NOMO-1 treated with DMSO at 0.1 percent for 48 hours (cell line): ENCODE measurements around the gene IGDCC3.

Source experiments
- DNase-seq: peaks from one replicate; lab custom pipeline; 2025; ENCODE audit not compliant: unreplicated experiment; lab: John Stamatoyannopoulos, UW

Gene IGDCC3

DNA sequence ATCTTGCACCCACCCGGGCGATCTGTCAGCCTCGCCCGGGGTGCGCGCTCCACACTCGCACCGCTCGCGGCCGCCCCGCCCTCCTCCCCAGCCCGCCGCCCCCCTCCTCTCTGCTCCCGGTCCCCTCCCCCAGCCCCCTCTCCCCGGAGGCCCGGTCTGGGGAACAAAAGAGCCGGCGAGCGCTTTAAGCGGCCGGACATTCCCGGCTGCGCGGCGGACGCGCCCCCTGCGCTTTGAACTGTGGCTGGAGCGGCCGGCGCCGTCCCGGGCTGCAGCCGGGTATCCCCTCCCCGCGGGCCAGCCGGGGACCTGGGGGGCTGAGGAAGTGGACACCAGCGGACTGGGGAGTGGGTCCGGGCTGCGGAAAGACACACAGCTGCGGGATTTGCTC lies at the start of gene IGDCC3:
Gene IGDCC3 (minus strand): TSS at position 27 of the 391 bp plus-strand sequence. CDS start 214 bp downstream, outside the sequence.
- no peak for DNase-seq

DNA sequence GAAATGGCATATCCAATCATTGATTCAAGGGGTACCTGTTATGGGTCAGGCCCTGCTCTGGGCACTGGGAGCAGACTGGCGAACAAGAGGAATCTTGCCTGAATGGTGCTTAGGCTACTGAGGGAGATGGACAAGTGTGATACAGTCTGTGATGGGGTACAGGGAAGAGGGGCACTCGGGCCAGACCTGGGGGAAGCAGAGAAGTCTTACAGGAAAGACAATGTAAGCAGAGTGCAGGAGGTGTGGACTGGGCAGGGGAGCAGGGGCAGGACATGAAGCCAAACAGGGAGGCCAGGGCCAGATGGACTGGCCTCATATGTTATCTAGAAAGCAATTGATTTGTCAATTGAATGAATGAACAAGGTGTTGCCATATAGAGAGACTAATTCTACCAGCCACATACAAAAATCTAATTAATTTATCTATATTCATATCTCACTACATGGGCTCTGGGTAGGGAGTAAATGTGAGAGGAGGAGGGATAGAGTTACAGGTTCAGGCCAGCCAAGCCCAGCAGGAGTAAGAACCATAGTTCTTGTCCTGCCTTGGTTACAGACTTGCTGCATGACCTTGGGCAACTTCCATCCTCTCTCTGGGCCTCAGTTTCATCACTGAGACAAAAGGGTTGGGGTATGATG lies 48.5 kb upstream of the IGDCC3 start:
- DNase-seq = no peak

DNA sequence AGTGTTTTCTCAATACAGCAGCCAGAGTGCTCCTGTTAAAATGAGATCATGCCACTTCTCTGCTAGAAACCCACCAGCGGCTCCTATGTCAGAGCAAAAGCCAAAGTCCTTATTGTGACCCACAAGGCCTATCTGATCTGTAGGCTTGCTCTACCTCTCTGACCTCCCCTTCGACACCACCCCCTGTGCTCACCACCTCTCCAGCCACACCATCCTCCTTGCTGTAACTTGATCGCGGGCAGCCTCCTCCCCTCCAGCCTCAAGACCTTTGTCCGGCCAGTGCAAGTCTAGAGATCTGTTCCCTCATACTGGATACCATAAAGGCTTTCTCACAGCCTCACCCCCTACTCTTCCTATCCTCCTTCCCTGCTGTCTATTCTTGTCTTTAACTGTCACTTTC lies 46.9 kb upstream of the IGDCC3 start:
- no peak for DNase-seq

DNA sequence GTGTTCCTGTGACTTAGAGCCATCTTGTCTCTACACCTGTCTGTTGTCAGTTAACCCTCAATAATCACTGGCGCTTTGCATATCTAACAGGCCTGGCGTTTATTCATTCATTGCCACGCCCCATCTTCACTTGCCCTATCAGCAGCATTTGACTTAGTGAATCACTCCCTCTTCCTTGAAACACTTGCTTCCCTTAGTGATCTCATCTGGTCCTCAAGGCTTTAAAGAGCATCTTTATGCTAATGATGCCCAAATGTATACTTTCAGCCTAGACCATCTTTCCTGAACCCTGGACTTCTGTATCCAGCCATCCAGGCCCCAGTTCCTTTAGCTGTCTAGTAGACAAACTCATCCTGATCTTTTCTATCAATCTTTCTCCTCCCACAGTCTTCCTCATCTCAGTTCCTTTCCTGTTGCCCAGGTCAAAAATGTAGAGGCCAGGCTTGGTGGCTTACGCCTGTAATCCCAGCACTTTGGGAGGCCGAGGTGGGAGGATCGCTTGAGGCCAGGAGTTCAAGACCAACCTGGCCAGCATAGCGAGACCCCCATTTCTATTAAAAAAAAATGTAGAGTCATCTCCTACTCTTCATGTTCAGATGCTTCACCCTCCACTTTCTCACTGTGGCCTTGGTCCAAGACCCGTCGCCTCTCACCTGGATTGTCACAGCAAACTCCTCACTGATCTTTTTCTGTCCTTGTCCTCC lies 46.3 kb upstream of the IGDCC3 start:
- no peak for DNase-seq

DNA sequence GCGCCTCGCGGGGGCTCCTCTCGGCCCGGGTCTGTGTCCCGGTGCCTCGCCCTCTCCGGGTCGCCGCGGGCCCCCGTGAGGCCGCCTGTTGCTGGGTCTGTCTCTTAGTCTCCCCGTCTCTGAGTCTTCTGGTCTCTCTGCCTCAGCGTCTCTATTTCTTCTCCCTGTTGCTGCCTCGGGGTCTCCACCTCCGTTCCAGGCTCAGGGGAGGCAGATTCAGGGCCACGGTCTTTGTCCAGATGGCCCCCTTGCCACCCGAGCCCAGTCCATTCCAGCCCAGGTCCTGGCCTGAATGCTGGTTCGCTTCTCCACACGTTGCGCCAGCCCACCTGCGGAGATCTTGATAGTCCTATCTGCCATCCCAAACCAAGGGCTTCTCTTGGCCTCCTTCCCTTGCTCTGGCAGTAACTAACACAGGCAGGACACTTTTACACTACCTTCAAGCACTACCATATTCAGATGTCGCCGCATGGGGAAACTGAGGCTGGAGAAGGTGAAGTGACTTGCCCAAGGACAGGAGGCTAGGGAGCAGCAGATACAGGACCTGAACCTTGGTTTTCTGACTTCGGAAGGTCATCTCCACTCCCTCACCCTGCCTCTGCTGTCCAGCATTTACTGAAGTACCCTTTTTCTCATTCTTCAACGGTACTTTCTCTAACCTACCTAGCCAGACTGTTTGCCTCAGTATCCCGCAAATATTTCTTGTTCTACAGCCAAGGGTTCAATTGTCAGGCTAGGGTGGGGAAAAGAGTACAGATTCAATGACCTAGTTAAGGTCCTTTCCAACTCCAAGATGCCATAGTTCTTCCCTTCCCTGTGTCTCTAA lies 45.6 kb upstream of the IGDCC3 start:
- DNase-seq = no peak

DNA sequence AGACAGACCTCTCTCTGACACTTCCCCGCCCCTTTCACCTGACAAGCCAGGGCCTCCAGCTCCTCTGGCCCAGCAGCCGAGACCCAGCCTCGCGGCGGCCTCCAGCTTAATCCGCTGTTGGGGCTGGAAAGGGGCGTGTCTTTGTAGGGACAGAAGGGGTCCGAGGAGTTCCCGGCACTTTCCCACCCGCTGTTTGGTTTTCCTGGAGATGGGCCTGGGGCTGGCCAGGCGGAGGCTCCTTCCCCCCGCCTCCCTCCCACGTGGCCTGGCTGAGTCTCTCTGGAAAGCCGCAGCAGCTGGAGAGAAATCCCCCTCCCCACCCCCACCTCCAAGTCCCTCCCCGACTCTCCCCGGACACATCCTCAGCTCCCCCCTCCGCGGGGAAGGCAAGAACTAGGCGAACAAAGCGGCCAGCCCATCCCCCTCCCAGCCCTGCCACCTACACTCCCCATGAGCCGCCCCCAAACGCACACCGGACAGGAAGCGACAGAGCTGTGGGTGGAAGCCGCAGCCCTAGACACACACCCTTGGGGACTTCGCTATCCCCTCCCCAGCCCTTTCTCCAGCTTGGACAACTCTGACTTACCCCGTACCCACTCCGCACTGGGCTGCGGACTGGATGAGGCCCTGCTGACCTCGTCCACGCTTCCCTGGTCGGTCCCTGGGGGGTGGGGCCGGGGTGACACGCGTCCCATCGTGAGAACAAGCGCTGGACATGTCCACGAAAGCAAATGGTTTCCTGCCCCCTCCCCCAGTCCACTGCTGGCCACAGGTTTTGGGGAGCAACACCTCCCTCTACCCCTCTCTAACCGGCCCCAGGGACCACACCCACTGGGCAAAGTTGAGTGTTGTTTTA lies 43.8 kb upstream of the IGDCC3 start:
- DNase-seq = no peak

DNA sequence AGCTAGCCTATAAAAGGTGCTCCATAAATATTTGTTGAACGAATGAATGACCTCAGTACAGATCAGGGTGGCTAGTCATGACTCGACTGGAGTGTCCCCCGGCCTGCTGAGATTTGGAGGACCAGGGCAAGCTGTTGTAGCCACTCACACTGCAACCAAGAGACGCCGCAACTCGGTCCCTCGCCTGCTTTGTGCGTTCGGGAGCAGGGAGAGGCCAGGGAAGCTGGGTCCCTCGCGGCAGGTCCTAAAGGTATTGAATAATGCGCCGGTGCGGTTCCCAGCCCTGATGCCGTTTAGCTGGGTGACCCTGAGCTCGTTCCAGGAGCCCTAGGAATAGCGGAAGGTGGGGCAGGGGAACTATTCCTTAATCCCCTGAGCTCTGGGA lies 43.2 kb upstream of the IGDCC3 start:
- no peak for DNase-seq

DNA sequence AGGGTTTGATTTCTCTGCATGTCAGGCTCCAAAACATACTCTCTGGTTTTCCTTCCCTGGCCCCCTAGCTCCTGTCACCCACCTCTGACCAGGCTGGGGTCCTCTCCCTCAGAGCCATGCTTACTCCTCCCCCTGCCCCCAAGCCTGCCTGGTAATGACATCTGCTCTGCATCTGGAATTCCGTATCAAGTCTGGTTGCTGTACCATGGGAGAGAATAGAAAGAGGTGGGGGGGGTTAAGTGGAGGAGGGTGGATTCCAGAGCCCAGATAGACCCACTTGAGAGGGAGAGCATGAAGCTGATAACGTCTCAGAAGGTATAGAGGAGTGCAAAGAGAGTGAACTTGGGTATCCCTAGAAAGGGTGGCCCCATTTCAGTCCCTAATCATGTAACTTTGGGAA lies 40.8 kb upstream of the IGDCC3 start:
- no peak for DNase-seq

DNA sequence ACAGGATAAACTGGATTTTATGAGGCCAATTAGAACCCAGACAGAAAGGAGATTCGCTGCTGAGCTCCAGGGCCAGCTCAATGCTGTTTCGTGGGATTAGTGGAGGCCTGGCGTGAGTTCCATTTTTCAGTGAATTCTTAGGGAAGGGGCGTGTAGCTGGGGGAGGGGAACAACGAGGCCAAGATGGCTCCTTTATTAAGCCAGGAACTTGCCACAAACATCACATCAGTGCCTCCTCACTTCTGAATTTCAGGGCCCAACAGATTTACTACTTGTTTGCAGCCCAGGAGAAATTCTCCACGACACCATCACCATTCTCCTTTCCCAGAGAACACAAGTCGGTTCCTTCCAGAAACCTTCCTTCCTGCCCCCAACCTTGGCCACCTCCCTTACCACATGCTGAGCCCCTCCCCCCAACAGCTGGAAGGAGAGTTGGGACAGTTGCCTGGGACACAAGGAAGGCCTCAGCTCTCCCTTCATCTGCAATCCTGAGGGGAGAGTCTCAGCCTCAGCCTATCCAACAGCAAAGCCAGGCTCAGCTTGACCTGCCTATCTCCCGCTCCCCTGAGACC lies 39.1 kb upstream of the IGDCC3 start:
- no peak for DNase-seq

DNA sequence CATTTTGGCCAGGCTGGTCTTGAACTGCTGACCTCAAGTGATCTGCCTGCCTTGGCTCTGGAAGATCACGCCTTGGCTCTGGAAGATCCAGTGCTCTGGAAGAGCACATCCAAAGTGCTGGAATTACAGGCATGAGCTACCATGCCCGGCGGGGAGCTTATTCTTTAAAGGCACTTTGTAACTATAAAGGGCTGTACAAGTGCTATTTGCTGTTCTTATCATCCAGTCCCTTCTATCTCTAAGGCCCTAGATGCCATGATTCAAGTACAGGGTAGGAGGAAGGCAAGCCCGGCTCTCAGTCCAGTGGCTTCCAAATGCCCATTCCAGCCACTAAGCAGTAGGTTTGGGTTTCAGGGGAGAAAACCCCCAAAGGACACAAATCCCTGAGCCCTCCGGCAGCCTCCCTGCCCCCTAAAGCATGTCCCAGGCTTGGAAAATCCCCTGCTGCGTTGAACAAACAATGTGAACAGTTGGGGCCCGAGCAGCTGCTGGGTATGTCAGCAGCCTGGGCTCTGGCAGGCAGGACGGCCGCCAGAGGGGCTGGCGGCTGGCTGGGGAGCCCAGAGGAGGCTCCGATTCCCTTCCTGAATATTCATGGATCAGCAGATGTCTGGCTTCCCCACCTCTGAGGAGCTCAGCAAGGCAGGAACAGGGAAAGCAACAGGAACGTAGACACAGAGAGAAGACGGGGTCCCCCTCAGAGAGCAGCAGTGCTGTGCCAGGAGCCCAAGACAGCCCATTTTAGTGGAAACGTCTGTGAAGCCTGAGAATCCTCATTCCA lies 37.2 kb upstream of the IGDCC3 start:
- no peak for DNase-seq

DNA sequence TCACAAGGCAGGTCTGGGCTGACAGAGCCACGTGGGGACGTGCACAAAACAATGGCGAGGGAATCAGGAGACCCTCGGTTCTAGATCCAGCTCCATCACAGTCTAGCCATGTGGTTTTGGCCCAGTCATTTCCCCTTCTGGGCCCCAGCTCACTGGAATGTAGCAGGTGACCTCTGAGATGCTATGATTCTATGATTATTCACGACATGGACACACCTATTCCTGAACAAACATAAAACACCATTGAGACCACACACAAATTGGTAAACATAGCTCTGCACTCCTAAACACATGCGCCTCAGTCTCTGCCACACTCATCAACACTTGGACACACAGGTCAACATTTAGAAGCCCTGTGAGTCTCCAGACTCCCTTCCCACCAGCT lies 36.0 kb upstream of the IGDCC3 start:
- DNase-seq = no peak

DNA sequence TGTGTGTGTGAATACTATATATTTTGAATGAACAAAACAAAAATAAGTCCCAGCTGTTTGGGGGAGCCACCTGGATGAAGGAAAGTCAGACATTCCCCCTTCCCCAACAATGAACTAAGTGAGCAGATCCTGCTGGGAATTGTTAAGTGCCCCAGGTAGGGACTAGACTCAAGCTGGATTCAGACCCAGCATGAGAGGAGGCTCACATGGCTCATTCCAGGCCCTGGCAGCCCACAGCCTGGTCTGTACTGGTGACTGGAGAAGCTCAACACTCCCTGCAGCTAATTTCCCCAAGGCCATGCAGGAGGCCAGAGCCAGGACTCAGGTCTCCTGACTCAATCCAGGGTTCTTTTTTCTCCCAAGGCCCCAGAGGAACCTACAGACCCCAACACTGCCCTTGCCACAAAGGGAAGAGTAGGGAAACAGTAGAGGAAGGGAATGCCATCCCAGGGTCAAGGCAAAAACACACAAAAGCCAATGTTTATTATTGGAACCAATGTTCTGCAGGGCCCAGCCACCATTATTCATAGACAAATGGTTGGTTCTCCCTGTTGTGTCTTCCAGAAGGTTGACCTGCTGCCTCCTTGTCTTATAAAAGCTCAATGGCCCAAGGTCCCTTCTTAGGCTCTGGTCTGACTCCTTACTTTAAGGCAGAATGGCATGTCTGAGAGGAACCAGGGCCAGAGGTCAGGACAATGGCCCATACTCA lies 35.4 kb upstream of the IGDCC3 start:
- no peak for DNase-seq

DNA sequence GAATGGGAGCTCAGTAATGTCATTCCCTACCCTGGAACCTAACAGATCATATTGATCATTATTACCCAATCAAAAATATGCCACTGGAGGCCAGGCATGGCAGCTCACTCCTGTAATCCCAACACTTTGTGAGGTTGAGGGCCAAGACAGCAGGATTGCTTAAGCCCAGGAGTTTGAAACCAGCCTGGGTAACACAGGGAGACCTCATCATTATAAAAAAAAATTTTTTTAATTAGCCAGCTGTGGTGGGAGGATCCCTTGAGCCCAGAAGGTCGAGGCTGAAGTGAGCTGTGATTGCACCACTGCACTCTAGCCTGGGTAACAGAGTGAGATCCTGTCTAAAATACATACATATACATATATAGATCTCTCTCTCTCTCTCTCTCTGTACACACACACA lies 34.8 kb upstream of the IGDCC3 start:
- DNase-seq = no peak

DNA sequence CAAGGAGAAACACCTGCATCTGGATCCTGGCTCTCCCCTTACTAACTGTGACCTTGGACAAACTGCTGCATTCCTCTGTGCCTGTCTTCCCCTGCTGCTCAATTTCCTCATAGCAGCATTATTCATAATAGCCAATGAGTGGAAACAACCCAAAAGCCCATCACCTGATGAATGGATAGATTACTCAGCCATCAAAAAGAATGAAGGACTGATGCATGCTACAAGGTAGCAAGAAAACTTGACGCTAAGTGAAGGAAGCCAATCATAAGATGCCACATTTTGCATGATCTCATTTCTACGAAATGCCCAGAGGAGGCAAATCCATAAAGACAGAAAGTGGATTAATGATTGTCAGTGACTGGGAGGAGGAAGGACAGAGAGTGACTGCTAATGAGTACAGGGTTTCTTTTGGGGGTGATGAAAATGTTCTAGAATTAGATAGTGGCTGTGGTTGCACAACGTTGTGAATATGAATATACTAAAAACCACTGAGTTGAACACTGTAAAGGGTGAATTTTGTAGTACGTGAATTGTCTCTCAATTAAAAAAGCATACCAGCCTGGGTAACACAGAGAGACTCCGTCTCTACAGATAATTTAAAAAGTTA lies 33.8 kb upstream of the IGDCC3 start:
- no peak for DNase-seq

DNA sequence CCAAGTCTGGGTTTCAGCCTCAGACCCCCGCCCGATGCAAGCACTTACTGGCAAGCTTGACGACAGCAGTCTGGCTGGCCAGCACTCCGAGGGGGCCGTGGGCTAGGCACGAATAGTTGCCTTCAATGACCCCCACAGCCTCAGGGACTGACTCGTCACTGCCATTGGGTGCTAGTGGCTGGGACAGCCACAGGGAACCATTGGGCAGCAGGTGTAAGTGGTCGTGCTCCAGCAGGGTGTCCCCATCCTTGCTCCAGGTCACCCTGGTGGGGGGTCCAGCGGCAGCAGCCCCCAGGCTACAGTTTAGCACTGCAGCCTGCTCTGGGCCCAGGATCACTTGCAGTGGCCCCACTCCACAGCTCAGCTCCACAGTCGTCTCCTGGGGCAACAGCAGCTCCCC lies 33.2 kb upstream of the IGDCC3 start:
- no peak for DNase-seq

DNA sequence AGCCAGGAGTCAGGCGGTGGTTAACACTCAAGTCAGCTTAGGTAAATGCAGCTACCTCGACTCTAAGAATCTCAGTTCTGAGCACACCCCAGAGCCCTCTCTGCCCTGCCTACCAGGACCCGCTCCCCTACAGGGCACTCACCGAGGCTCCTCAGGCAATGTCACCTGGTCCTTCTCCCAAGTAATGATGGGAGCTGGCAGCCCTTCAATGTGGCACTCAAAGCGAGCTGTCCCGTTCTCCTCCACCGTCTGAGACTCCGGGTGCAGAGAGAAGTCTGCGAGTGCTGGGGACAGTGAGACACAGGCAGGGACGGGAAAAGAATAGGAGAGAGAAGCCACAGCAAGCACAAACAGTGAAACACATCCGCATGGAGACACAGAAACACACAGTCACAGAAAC lies 32.2 kb upstream of the IGDCC3 start:
- no peak for DNase-seq

DNA sequence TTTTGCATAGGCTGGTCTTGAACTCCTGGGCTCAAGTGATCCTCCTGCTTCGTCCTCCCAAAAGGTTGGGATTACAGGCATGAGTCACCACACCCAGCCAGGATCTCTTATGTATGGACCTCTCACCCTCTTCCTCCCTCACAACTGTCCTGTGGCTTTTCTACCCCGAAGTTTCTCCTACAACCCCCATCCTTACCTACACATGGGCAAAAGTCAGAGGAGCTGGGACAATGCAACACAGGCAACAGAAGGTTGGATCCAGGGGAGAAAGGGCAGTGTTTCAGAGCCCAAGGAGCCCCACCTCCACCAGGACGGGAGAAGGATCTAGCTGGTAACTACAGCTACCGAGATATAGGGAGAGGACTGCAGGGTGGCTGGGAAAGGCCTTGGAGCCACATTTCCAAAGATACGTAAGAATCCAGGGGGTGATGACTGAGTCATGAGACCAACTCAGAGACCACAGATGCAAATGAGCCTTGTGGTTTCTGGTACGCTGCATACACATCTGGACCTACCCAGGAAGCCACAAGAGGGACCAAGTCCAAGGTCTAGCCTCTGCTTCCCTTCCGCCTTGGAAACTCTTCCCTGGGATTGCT lies 31.3 kb upstream of the IGDCC3 start:
- no peak for DNase-seq

DNA sequence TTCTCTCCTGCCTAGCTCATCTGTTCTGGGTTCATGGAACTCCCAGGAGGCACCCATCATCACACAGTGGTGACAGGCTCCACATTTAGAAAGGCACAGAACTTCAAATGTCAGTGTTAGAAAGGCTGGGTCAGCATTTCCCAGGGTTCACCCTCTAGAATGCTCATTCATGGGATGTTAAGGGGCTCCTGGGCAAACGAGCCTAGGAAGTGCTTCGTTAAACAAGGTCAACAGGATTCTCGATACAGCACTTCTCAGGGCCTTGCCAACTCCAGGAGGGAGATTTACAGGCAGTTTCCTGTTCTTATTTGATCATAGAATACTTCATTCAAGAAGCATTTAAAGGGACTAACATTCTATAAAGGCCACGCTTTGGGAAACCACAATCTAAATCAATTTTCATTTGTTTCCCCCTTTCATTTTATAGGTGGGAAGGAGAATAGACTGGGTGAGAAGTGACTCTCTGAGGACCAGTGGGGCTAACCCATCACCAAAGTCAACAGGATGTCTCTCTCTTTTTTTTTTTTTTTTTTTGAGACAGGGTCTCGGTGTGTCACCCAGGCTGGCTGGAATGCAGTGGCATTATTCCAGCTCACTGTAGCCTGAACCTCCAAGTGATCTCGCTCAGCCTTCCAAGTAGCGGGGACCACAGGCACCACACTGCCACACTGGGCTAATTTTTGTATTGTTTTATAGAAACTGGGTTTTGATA lies 30.7 kb upstream of the IGDCC3 start:
- no peak for DNase-seq
